Smooth muscle cell (in vitro differentiated cells): ENCODE results near the gene FBXO42. TPM values are rescaled to one million over a fixed set of nuclear protein-coding genes. Genes with fewer than 3 reads are reported as not detected.

Source experiments
- DNase-seq: peaks from one replicate; lab custom pipeline; 2025; ENCODE audit not compliant: unreplicated experiment; lab: John Stamatoyannopoulos, UW
- H2AFZ ChIP-seq: fragments of 200-600 bp; sonication (generic); 2 replicates; pipeline ENCODE4 v1.6.0; 2016; ENCODE audit warnings: antibody characterized with exemption, low read depth, mild to moderate bottlenecking
- H3F3A ChIP-seq: fragments of 200-600 bp; sonication (generic); 2 replicates; pipeline ENCODE4 v1.6.0; 2017; ENCODE audit warnings: antibody characterized with exemption, low read depth
- H3K27ac ChIP-seq: fragments of 200-600 bp; sonication (generic); 2 replicates; pipeline ENCODE4 v1.5.1; 2016; ENCODE audit warnings: low read depth, mild to moderate bottlenecking
- H3K27me3 ChIP-seq: fragments of 200-600 bp; sonication (generic); 2 replicates; pipeline ENCODE4 v1.6.1; 2016; ENCODE audit warnings: low read depth, mild to moderate bottlenecking
- H3K36me3 ChIP-seq: fragments of 200-600 bp; sonication (generic); 2 replicates; pipeline ENCODE4 v1.5.1; 2016; ENCODE audit warnings: low read depth
- H3K4me1 ChIP-seq: fragments of 200-600 bp; sonication (generic); 2 replicates; pipeline ENCODE4 v1.5.1; 2016; ENCODE audit warnings: low read depth
- H3K4me2 ChIP-seq: fragments of 200-600 bp; sonication (generic); 2 replicates; pipeline ENCODE4 v1.6.0; 2016; ENCODE audit warnings: mild to moderate bottlenecking
- H3K4me3 ChIP-seq: fragments of 200-600 bp; sonication (generic); 2 replicates; pipeline ENCODE4 v1.5.1; 2016; ENCODE audit warnings: mild to moderate bottlenecking
- H3K79me2 ChIP-seq: fragments of 200-600 bp; sonication (generic); 2 replicates; pipeline ENCODE4 v1.6.0; 2016; ENCODE audit warnings: low read depth, mild to moderate bottlenecking
- H3K9ac ChIP-seq: fragments of 200-600 bp; sonication (generic); 2 replicates; pipeline ENCODE4 v1.6.0; 2016; ENCODE audit warnings: low read depth
- H3K9me3 ChIP-seq: fragments of 200-600 bp; sonication (generic); replicated peaks from 2 replicates; pipeline ENCODE4 v1.5.1; 2016; ENCODE audit warnings: low read depth
- H4K20me1 ChIP-seq: fragments of 200-600 bp; sonication (generic); 2 replicates; pipeline ENCODE4 v1.6.0; 2016; ENCODE audit warnings: low read depth
- CTCF ChIP-seq: fragments of 200-600 bp; sonication (generic); IDR thresholded peaks from 2 replicates; pipeline ENCODE4 v1.5.1; 2017; ENCODE audit warnings: borderline replicate concordance, mild to moderate bottlenecking, antibody characterized with exemption; ENCODE audit not compliant: insufficient read depth, poor library complexity, severe bottlenecking
- WGBS: methylation state at CpG from one replicate; pipeline ENCODE4 v1.1.7; 2016; ENCODE audit warnings: low lambda C conversion rate; 5-methylcytosine and 5-hydroxymethylcytosine counted together
- polyA plus RNA-seq: library from polyadenylated mRNA; unstranded; fragments of >200 nt; fragmentation: Nextera tagmentation; extraction: Ambion mirVana; gene quantifications from 2 replicates; pipeline ENCODE4 v1.2.1, GENCODE V29; 2016
- total RNA-seq: library from RNA; depleted of rRNA; stranded (reverse); fragments of >200 nt; gene quantifications from 2 replicates; pipeline ENCODE4 v1.2.3, GENCODE V29; 2014

The FBXO42 gene
- total and polyA plus RNA-seq, 2 experiments from 2014 or later: 14.7 to 22.6 TPM

- no peak overlapping the region for H3K4me3 ChIP-seq
- no peak for DNase-seq
- H3K9me3 ChIP-seq: no peaks in the 10 kb centered on the region
- TF ChIP-seq CTCF: no peak
- peaks cover 100% of the 10 kb centered on the region for H4K20me1 ChIP-seq
- peaks cover 90% of the 10 kb centered on the region for H3K79me2 ChIP-seq
- no peaks in the 10 kb centered on the region for H3F3A ChIP-seq
- no peaks in the 10 kb centered on the region for H3K4me1 ChIP-seq
- H3K4me2 ChIP-seq: no peak overlapping the region
- no peak overlapping the region for H2AFZ ChIP-seq
- no peak overlapping the region for H3K9ac ChIP-seq
- H3K27ac ChIP-seq: no peak overlapping the region
- no peaks in the 10 kb centered on the region for H3K27me3 ChIP-seq
- WGBS: 91% methylated on average over 10 of the region's 10 CpGs
- no peaks in the 10 kb centered on the region for H3K36me3 ChIP-seq
Observed at GRCh38 chr1:16342331-16343062, 9.8 kb downstream of the FBXO42 start.

- WGBS: 97% methylated on average over 1 of the region's 1 CpG
- TF ChIP-seq CTCF: no peak
Observed at GRCh38 chr1:16340673-16341072, 11.6 kb downstream of the FBXO42 start.

GRCh38 chr1:16338961-16339360, 13.3 kb downstream of the FBXO42 start:
- Histone ChIP-seq H3F3A (no peaks in the 10 kb centered on the region), H3K9me3 (no peaks in the 10 kb centered on the region), H3K79me2 (peaks cover 85% of the 10 kb centered on the region), H2AFZ (no peak overlapping the region), H3K9ac (no peak overlapping the region), H3K27me3 (no peaks in the 10 kb centered on the region), H3K36me3 (no peaks in the 10 kb centered on the region), H4K20me1 (peaks cover 99% of the 10 kb centered on the region), H3K4me2 (peak overlapping the region; percentile 26), H3K27ac (no peak overlapping the region), H3K4me1 (no peaks in the 10 kb centered on the region), H3K4me3 (no peak overlapping the region)
- no peak for TF ChIP-seq CTCF
- DNase-seq: no peak
- WGBS: 62% methylated on average over 5 of the region's 5 CpGs

More at GRCh38 chr1:16340673-16341072, 11.6 kb downstream of the FBXO42 start:
- Histone ChIP-seq H3K36me3 (no peaks in the 10 kb centered on the region), H3K4me3 (no peak overlapping the region), H3K9me3 (no peaks in the 10 kb centered on the region), H3K4me2 (no peak overlapping the region), H3F3A (no peaks in the 10 kb centered on the region), H2AFZ (no peak overlapping the region), H3K4me1 (no peaks in the 10 kb centered on the region), H4K20me1 (peaks cover 100% of the 10 kb centered on the region), H3K79me2 (peaks cover 88% of the 10 kb centered on the region), H3K27me3 (no peaks in the 10 kb centered on the region), H3K27ac (no peak overlapping the region), H3K9ac (no peak overlapping the region)
- no peak for DNase-seq
